ENCODE measurements around the gene RNF111. TPM values are rescaled to one million over a fixed set of nuclear protein-coding genes. Genes with fewer than 3 reads are reported as not detected.

The RNF111 gene
- polyA plus RNA-seq, 1 donor from 2014 or later, result 25.8 TPM

DNA sequence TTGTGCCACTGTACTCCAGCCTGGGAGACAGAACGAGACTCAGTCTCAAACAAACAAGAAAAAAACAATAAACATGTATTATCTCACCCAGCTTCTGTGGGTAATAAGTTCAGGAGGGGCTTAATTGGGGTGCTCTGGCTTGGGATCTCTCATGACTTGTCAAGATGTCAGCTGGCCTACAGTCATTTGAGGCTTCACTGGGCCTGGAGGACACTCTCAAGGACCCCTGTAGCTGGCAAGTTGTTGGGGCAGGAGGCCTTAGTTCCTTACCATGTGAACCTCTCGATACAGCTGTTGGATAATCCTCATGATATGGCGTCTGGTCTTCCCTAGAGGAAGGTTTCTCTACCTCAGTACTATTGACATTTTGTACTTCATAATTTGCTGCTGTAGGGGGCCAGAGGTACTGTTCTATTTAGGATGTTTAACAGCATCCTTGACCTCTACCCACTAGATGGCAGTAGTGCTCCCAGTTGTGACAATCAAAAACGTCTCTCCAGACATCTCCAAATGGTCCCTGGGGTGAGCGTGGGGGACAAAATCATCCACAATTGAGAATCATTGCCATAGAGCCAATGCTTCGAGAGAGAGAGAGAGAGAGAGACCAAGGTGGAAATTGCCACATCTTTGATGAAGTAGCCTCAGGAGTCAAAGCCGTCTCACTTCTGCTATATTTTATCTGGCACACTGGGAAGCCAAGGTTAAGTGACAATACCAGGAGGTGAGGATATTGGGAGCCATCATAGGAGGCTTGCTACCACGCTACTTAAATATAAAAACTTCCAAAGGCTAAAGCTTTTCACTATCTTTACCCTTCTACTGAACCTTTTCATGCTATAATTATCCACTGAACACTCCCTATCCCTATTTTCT, 30.1 kb upstream of the RNF111 start:
- no peaks in the 10 kb centered on the region for H3K9me2 ChIP-seq (ENCODE audit: insufficient read depth, low read length)

GRCh38 chr15:58958811-58959210, 28.7 kb upstream of the RNF111 start:
- Histone ChIP-seq H3F3A (ENCODE audit: insufficient read depth, low read length, poor library complexity, severe bottlenecking) (no peaks in the 10 kb centered on the region), H3K9me2 (ENCODE audit: insufficient read depth, low read length) (no peaks in the 10 kb centered on the region), H3K4me2 (ENCODE audit: low read length) (no peak overlapping the region), H3K9ac (ENCODE audit: low read length) (no peak overlapping the region), H3K27me3 (ENCODE audit: insufficient read depth, low read depth, low read length) (no peaks in the 10 kb centered on the region), H3K4me3 (ENCODE audit: low read length) (no peak overlapping the region), H3K79me2 (replicated peaks; ENCODE audit: insufficient read depth, low read length) (no peaks in the 10 kb centered on the region), H4K20me1 (ENCODE audit: insufficient read depth) (no peaks in the 10 kb centered on the region), H2AFZ (ENCODE audit: low read depth, low read length) (no peak overlapping the region), H3K27ac (ENCODE audit: low read length) (no peak overlapping the region), H3K36me3 (ENCODE audit: insufficient read depth, low read length) (no peaks in the 10 kb centered on the region), H3K9me3 (ENCODE audit: low read length) (no peaks in the 10 kb centered on the region)
- TF ChIP-seq MXI1 (conservative IDR thresholded peaks at IDR 0.05; ENCODE audit: poor library complexity, severe bottlenecking), result no peak
- TF ChIP-seq, protein P1, sequence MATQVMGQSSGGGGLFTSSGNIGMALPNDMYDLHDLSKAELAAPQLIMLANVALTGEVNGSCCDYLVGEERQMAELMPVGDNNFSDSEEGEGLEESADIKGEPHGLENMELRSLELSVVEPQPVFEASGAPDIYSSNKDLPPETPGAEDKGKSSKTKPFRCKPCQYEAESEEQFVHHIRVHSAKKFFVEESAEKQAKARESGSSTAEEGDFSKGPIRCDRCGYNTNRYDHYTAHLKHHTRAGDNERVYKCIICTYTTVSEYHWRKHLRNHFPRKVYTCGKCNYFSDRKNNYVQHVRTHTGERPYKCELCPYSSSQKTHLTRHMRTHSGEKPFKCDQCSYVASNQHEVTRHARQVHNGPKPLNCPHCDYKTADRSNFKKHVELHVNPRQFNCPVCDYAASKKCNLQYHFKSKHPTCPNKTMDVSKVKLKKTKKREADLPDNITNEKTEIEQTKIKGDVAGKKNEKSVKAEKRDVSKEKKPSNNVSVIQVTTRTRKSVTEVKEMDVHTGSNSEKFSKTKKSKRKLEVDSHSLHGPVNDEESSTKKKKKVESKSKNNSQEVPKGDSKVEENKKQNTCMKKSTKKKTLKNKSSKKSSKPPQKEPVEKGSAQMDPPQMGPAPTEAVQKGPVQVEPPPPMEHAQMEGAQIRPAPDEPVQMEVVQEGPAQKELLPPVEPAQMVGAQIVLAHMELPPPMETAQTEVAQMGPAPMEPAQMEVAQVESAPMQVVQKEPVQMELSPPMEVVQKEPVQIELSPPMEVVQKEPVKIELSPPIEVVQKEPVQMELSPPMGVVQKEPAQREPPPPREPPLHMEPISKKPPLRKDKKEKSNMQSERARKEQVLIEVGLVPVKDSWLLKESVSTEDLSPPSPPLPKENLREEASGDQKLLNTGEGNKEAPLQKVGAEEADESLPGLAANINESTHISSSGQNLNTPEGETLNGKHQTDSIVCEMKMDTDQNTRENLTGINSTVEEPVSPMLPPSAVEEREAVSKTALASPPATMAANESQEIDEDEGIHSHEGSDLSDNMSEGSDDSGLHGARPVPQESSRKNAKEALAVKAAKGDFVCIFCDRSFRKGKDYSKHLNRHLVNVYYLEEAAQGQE (IDR thresholded peaks at IDR 0.05; ENCODE audit: borderline replicate concordance), result no peak

More for the DNA sequence above, 30.1 kb upstream of the RNF111 start:
- Histone ChIP-seq H2AFZ (ENCODE audit: low read depth, low read length) (no peak overlapping the region), H4K20me1 (ENCODE audit: insufficient read depth) (no peaks in the 10 kb centered on the region), H3K4me2 (ENCODE audit: low read length) (no peak overlapping the region), H3K79me2 (replicated peaks; ENCODE audit: insufficient read depth, low read length) (no peaks in the 10 kb centered on the region), H3K36me3 (ENCODE audit: insufficient read depth, low read length) (no peaks in the 10 kb centered on the region), H3F3A (ENCODE audit: insufficient read depth, low read length, poor library complexity, severe bottlenecking) (no peaks in the 10 kb centered on the region), H3K9ac (ENCODE audit: low read length) (no peak overlapping the region), H3K4me3 (ENCODE audit: low read length) (no peak overlapping the region), H3K27ac (ENCODE audit: low read length) (no peak overlapping the region), H3K27me3 (ENCODE audit: insufficient read depth, low read depth, low read length) (no peaks in the 10 kb centered on the region), H3K9me3 (ENCODE audit: low read length) (no peaks in the 10 kb centered on the region)
- TF ChIP-seq EZH2 (IDR thresholded peaks at IDR 0.05; ENCODE audit: borderline replicate concordance, insufficient read depth, low read length, poor library complexity, severe bottlenecking) (no peak), EP300 (conservative IDR thresholded peaks at IDR 0.05; ENCODE audit: poor library complexity, severe bottlenecking) (no peak), TAF1 (IDR thresholded peaks at IDR 0.05; ENCODE audit: low read depth) (no peak), RAD21 (conservative IDR thresholded peaks at IDR 0.05) (peak; percentile 25), POLR2AphosphoS5 (IDR thresholded peaks at IDR 0.05) (no peak), SMC3 (conservative IDR thresholded peaks at IDR 0.05; ENCODE audit: poor library complexity) (peak; percentile 36), MXI1 (conservative IDR thresholded peaks at IDR 0.05; ENCODE audit: poor library complexity, severe bottlenecking) (no peak)
- TF ChIP-seq, protein P2, sequence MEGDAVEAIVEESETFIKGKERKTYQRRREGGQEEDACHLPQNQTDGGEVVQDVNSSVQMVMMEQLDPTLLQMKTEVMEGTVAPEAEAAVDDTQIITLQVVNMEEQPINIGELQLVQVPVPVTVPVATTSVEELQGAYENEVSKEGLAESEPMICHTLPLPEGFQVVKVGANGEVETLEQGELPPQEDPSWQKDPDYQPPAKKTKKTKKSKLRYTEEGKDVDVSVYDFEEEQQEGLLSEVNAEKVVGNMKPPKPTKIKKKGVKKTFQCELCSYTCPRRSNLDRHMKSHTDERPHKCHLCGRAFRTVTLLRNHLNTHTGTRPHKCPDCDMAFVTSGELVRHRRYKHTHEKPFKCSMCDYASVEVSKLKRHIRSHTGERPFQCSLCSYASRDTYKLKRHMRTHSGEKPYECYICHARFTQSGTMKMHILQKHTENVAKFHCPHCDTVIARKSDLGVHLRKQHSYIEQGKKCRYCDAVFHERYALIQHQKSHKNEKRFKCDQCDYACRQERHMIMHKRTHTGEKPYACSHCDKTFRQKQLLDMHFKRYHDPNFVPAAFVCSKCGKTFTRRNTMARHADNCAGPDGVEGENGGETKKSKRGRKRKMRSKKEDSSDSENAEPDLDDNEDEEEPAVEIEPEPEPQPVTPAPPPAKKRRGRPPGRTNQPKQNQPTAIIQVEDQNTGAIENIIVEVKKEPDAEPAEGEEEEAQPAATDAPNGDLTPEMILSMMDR (IDR thresholded peaks at IDR 0.05; ENCODE audit: poor library complexity, severe bottlenecking), result peak; percentile 59
- TF ChIP-seq, protein P1 (IDR thresholded peaks at IDR 0.05; ENCODE audit: borderline replicate concordance), result no peak
